Measurements from ENCODE around the gene DEDD.

Gene DEDD

DNA sequence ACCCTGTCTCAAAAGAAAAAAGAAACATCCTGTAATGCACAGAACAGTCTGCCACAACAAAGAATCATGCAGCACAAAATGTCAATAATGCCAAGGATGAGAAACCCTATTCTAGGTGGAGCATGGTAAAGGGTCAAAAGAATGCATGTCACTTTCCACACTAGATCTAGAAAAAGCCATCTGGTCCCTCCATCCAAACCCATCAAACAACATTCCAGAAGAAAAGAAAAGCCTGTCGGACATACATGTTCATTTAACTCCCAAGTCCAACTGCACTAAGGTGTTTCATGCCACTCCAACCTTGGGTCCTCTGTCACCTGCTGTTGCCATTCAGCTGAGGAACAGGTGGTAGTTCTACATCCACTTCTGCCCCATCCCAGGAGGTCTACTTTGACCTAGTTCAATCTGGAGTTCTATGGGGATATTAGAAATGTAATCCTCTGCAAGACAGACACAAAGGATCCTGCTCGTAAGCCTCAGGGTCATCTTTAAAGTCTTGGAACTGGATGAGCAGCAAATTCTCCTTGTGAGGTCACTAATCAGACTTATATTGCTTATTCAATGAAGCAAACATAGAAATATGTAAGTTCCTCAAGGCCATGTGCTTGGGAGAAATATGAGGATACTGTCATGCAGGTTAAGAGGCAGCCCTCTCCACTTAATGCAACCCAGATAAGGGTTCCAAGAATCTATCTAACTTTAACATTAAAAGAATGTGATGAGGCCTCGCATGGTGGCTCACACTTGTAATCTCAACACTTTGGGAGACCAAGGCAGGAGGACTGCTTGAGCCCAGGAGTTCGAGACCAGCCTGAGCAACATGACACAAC lies 3.7 kb downstream of the DEDD start:
- TF ChIP-seq MYC (IDR thresholded peaks at IDR 0.05; ENCODE audit: low read depth, low read length) = no peak
- TF ChIP-seq, protein P1, sequence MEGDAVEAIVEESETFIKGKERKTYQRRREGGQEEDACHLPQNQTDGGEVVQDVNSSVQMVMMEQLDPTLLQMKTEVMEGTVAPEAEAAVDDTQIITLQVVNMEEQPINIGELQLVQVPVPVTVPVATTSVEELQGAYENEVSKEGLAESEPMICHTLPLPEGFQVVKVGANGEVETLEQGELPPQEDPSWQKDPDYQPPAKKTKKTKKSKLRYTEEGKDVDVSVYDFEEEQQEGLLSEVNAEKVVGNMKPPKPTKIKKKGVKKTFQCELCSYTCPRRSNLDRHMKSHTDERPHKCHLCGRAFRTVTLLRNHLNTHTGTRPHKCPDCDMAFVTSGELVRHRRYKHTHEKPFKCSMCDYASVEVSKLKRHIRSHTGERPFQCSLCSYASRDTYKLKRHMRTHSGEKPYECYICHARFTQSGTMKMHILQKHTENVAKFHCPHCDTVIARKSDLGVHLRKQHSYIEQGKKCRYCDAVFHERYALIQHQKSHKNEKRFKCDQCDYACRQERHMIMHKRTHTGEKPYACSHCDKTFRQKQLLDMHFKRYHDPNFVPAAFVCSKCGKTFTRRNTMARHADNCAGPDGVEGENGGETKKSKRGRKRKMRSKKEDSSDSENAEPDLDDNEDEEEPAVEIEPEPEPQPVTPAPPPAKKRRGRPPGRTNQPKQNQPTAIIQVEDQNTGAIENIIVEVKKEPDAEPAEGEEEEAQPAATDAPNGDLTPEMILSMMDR (IDR thresholded peaks at IDR 0.05; ENCODE audit: low read depth, low read length) = no peak
- TF ChIP-seq, protein P2, sequence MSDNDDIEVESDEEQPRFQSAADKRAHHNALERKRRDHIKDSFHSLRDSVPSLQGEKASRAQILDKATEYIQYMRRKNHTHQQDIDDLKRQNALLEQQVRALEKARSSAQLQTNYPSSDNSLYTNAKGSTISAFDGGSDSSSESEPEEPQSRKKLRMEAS (IDR thresholded peaks at IDR 0.05; ENCODE audit: low read depth, low read length) = no peak
- no peak for TF ChIP-seq POLR2A (IDR thresholded peaks at IDR 0.05; ENCODE audit: extremely low read depth, insufficient read length)
- no peak overlapping the region for H3K4me3 ChIP-seq (ENCODE audit: low read depth, low read length)
- DNase-seq (ENCODE audit: low read depth) = no peak

DNA sequence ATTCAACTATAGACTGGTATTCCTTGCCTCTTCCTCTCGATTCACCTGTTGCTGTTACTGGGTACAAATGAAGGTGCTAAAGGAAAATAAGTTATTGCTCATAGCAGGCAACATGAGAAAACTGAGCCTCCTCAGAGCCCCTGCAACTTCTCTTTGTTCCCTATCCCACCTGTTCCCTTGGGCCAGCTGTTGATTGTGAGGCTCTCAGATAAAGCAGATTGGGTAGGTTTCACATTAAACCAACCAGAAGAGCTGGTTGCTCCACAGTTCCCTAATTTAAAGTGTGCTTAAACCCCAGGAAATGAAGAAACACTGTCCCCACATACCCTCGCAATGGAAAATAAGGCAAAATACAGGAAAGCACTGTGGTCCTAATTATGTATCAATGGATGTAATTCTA lies 4.8 kb downstream of the DEDD start:
- H3K4me3 ChIP-seq (ENCODE audit: low read depth, low read length) = peak overlapping the region; percentile 7
- TF ChIP-seq MYC (IDR thresholded peaks at IDR 0.05; ENCODE audit: low read depth, low read length) (no peak), POLR2A (IDR thresholded peaks at IDR 0.05; ENCODE audit: extremely low read depth, insufficient read length) (no peak)
- TF ChIP-seq, protein P2 (IDR thresholded peaks at IDR 0.05; ENCODE audit: low read depth, low read length) = no peak
- TF ChIP-seq, protein P1 (IDR thresholded peaks at IDR 0.05; ENCODE audit: low read depth, low read length) = no peak
- DNase-seq (ENCODE audit: low read depth) = peak; percentile 68

DNA sequence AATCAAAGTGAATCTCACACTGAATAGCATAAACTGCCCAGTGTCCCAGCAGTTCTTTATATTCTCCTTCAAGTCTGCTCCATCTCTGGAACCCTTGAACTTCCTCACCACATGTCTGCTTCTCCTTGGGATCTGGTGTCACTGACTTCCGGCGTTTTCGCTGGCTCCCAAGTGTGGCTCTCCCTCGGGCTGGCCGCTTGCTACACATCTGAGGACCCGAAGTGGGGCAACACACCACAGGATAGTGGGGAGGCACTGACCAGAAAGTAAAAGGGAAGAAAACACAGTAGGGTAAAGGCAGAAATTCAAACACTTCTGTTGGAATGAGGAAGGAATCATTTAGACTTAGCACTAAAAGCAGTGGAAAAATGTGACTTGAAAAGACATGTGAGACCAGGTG lies 9.5 kb downstream of the DEDD start:
- no peak overlapping the region for H3K4me3 ChIP-seq (ENCODE audit: low read depth, low read length)
- no peak for DNase-seq (ENCODE audit: low read depth)
- TF ChIP-seq MYC (IDR thresholded peaks at IDR 0.05; ENCODE audit: low read depth, low read length) = no peak
- TF ChIP-seq, protein P1 (IDR thresholded peaks at IDR 0.05; ENCODE audit: low read depth, low read length) = no peak
- TF ChIP-seq, protein P2 (IDR thresholded peaks at IDR 0.05; ENCODE audit: low read depth, low read length) = no peak
- no peak for TF ChIP-seq POLR2A (IDR thresholded peaks at IDR 0.05; ENCODE audit: extremely low read depth, insufficient read length)

DNA sequence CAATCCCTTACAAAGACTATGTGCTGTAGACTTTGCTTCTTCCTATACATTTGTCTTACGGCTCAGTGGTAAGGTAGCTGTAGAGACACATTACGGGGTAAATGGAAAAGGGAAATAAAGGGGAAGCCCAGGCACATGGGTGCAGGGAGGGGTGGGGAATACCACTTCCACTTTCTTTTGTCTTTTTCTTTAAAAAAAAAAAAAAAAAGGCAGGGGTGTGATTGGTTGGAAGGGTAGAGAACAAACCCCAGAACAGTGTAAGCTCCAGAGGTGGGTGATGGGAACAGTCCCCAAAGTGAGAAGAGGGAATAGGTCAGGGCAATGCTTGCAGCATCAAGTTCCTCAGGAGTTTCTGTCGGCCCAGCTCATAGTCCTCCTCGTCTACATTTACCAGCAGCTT lies 10.6 kb downstream of the DEDD start:
- TF ChIP-seq, protein P2 (IDR thresholded peaks at IDR 0.05; ENCODE audit: low read depth, low read length) = no peak
- TF ChIP-seq, protein P1 (IDR thresholded peaks at IDR 0.05; ENCODE audit: low read depth, low read length) = no peak
- TF ChIP-seq MYC (IDR thresholded peaks at IDR 0.05; ENCODE audit: low read depth, low read length) (no peak), POLR2A (IDR thresholded peaks at IDR 0.05; ENCODE audit: extremely low read depth, insufficient read length) (no peak)
- H3K4me3 ChIP-seq (ENCODE audit: low read depth, low read length) = no peak overlapping the region
- peak; percentile 22 for DNase-seq (ENCODE audit: low read depth)

DNA sequence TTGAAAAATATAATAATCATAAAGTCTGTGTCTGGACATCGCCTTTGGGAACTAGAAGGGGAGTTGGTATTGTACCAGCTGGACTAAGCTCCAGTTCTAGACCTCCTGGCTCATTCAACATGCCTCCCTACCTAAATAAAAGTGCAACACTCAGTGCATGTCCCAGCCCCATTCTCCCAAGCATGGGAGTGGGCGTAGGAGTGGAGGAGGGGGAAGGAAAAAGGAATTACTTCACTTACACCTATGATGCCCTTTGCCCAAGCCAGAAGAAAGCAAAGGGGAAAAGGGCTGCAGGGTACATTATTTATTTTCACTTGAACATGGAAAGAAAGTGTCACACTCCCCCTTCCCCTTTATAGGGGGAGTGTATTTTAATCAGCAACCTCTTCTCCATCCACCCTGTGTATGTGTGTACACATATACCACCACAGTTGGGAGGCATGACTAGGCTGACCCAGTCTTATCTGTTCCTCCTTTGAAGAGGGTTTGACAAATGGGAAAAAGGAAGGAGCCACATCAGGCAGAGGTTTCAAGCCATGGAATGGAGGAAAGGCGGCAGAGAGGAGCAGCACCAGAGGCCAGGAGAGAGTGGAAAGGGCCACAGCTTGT lies 11.3 kb downstream of the DEDD start:
- no peak for TF ChIP-seq POLR2A (IDR thresholded peaks at IDR 0.05; ENCODE audit: extremely low read depth, insufficient read length)
- TF ChIP-seq MYC (IDR thresholded peaks at IDR 0.05; ENCODE audit: low read depth, low read length) = no peak
- TF ChIP-seq, protein P1 (IDR thresholded peaks at IDR 0.05; ENCODE audit: low read depth, low read length) = no peak
- TF ChIP-seq, protein P2 (IDR thresholded peaks at IDR 0.05; ENCODE audit: low read depth, low read length) = no peak
- no peak for DNase-seq (ENCODE audit: low read depth)

More for the DNA sequence above, 11.3 kb downstream of the DEDD start:
- no peak overlapping the region for H3K4me3 ChIP-seq (ENCODE audit: low read depth, low read length)

Measured in NB4 (cell line).